ENCODE measurements around the gene DNMBP.

The DNMBP gene

GRCh38 chr10:99976886-99977665, 32.7 kb downstream of the DNMBP start:
- no peak overlapping the region for H3K4me2 ChIP-seq (ENCODE audit: low read depth, low read length)
- H3F3A ChIP-seq (ENCODE audit: insufficient read depth, low read length), result no peaks in the 10 kb centered on the region
- H3K4me3 ChIP-seq (ENCODE audit: low read length), result no peak overlapping the region
- no peaks in the 10 kb centered on the region for H3K27me3 ChIP-seq (replicated peaks; ENCODE audit: insufficient read depth, low read length)
- no peak overlapping the region for H2AFZ ChIP-seq (ENCODE audit: low read length)
- no peaks in the 10 kb centered on the region for H3K36me3 ChIP-seq (replicated peaks; ENCODE audit: insufficient read depth, low read length)
- H3K4me1 ChIP-seq (ENCODE audit: low read length), result no peaks in the 10 kb centered on the region
- TF ChIP-seq EZH2phosphoT487 (IDR thresholded peaks at IDR 0.05; ENCODE audit: low read length) (no peak), CTCF (IDR thresholded peaks at IDR 0.05; ENCODE audit: low read length) (no peak), EZH2 (optimal IDR thresholded peaks at IDR 0.05; ENCODE audit: low read depth, low read length) (no peak)
- no peaks in the 10 kb centered on the region for H3K9me2 ChIP-seq (replicated peaks; ENCODE audit: insufficient read depth, low read length)
- DNase-seq, result no peak
- no peaks in the 10 kb centered on the region for H3K9me3 ChIP-seq (replicated peaks; ENCODE audit: insufficient read depth, low read length)
- H3K9ac ChIP-seq (ENCODE audit: low read length), result no peak overlapping the region
- no peaks in the 10 kb centered on the region for H4K20me1 ChIP-seq (ENCODE audit: insufficient read depth, low read length)
- H3K79me2 ChIP-seq (ENCODE audit: low read length), result no peaks in the 10 kb centered on the region
- H3K27ac ChIP-seq (ENCODE audit: low read length), result no peak overlapping the region

GRCh38 chr10:99975942-99976809, 33.6 kb downstream of the DNMBP start:
- Histone ChIP-seq H3K9me2 (replicated peaks; ENCODE audit: insufficient read depth, low read length) (no peaks in the 10 kb centered on the region), H3K4me3 (ENCODE audit: low read length) (no peak overlapping the region), H3K27ac (ENCODE audit: low read length) (no peak overlapping the region), H3K4me1 (ENCODE audit: low read length) (no peaks in the 10 kb centered on the region), H3K79me2 (ENCODE audit: low read length) (no peaks in the 10 kb centered on the region), H2AFZ (ENCODE audit: low read length) (no peak overlapping the region), H3K4me2 (ENCODE audit: low read depth, low read length) (no peak overlapping the region), H3K9ac (ENCODE audit: low read length) (no peak overlapping the region), H3K27me3 (replicated peaks; ENCODE audit: insufficient read depth, low read length) (no peaks in the 10 kb centered on the region), H3K9me3 (replicated peaks; ENCODE audit: insufficient read depth, low read length) (no peaks in the 10 kb centered on the region), H4K20me1 (ENCODE audit: insufficient read depth, low read length) (no peaks in the 10 kb centered on the region), H3F3A (ENCODE audit: insufficient read depth, low read length) (no peaks in the 10 kb centered on the region), H3K36me3 (replicated peaks; ENCODE audit: insufficient read depth, low read length) (no peaks in the 10 kb centered on the region)
- TF ChIP-seq EZH2 (optimal IDR thresholded peaks at IDR 0.05; ENCODE audit: low read depth, low read length), result no peak
- no peak for DNase-seq

- H3K4me3 ChIP-seq (ENCODE audit: low read length), result no peak overlapping the region
- no peak overlapping the region for H2AFZ ChIP-seq (ENCODE audit: low read length)
- no peaks in the 10 kb centered on the region for H3K9me3 ChIP-seq (replicated peaks; ENCODE audit: insufficient read depth, low read length)
- no peaks in the 10 kb centered on the region for H3K9me2 ChIP-seq (replicated peaks; ENCODE audit: insufficient read depth, low read length)
- H3K9ac ChIP-seq (ENCODE audit: low read length), result no peak overlapping the region
- H3F3A ChIP-seq (ENCODE audit: insufficient read depth, low read length), result no peaks in the 10 kb centered on the region
- no peaks in the 10 kb centered on the region for H4K20me1 ChIP-seq (ENCODE audit: insufficient read depth, low read length)
- H3K4me1 ChIP-seq (ENCODE audit: low read length), result no peaks in the 10 kb centered on the region
- DNase-seq, result no peak
- H3K79me2 ChIP-seq (ENCODE audit: low read length), result no peaks in the 10 kb centered on the region
- H3K4me2 ChIP-seq (ENCODE audit: low read depth, low read length), result no peak overlapping the region
- H3K27me3 ChIP-seq (replicated peaks; ENCODE audit: insufficient read depth, low read length), result no peaks in the 10 kb centered on the region
- no peak for TF ChIP-seq EZH2 (optimal IDR thresholded peaks at IDR 0.05; ENCODE audit: low read depth, low read length)
- no peak for TF ChIP-seq EZH2phosphoT487 (IDR thresholded peaks at IDR 0.05; ENCODE audit: low read length)
- no peak for TF ChIP-seq CTCF (IDR thresholded peaks at IDR 0.05; ENCODE audit: low read length)
- H3K27ac ChIP-seq (ENCODE audit: low read length), result no peak overlapping the region
- no peaks in the 10 kb centered on the region for H3K36me3 ChIP-seq (replicated peaks; ENCODE audit: insufficient read depth, low read length)
Measured at GRCh38 chr10:99975106-99975829, 34.5 kb downstream of the DNMBP start.
